GM21723 (cell line): ENCODE results near the gene HRG.
"Not testable (repeated sequence)": the region's sequence is repeated elsewhere in the genome, so short reads cannot be mapped to it uniquely, and the experiment has no call there.

Source experiments
- ATAC-seq: cut with Tn5 transposase; IDR thresholded peaks from one replicate; pipeline ENCODE4 v1.9.1; 2021; ENCODE audit warnings: mild to moderate bottlenecking, moderate library complexity; ENCODE audit not compliant: unreplicated experiment

Gene HRG, protein sequence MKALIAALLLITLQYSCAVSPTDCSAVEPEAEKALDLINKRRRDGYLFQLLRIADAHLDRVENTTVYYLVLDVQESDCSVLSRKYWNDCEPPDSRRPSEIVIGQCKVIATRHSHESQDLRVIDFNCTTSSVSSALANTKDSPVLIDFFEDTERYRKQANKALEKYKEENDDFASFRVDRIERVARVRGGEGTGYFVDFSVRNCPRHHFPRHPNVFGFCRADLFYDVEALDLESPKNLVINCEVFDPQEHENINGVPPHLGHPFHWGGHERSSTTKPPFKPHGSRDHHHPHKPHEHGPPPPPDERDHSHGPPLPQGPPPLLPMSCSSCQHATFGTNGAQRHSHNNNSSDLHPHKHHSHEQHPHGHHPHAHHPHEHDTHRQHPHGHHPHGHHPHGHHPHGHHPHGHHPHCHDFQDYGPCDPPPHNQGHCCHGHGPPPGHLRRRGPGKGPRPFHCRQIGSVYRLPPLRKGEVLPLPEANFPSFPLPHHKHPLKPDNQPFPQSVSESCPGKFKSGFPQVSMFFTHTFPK

DNA sequence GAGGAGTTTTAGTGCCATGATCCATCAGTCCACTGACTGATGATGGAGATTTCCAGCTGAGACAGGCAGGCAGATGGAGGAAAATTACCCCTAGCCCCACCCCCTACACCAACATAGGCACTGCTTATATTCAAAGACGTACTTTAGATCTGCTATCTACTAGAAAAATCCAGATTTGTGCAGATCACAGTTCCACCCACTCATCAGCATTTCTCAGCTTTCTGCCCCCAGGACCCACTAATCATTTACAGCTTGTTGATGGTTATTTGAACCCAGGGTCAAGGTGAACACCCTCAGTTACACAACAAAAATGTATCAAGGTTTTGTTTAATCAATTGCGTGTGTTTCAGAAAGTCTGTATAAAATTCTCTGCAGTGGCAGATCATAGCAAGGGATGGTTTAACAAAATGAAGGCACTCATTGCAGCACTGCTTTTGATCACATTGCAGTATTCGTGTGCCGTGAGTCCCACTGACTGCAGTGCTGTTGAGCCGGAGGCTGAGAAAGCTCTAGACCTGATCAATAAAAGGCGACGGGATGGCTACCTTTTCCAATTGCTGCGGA is at the start of gene HRG:
Gene HRG (plus strand): TSS at position 390 of the 564 bp plus-strand sequence. CDS start 18 bp downstream, at position 408.
- ATAC-seq: no peak

DNA sequence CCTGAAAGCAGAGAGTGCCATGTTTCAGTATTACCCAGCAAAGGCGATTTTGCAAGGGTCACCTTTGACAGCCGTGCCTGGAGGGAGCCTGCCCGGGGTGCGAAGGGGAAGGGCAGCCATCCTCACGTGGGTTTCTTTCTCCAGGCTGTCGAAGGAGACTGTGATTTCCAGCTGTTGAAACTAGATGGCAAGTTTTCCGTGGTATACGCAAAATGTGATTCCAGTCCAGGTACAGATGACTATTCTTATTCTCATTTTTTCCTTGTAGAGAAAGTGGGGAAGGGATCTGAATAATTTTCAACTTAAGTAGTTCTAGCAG is 49.6 kb upstream of the HRG start:
- no peak for ATAC-seq

DNA sequence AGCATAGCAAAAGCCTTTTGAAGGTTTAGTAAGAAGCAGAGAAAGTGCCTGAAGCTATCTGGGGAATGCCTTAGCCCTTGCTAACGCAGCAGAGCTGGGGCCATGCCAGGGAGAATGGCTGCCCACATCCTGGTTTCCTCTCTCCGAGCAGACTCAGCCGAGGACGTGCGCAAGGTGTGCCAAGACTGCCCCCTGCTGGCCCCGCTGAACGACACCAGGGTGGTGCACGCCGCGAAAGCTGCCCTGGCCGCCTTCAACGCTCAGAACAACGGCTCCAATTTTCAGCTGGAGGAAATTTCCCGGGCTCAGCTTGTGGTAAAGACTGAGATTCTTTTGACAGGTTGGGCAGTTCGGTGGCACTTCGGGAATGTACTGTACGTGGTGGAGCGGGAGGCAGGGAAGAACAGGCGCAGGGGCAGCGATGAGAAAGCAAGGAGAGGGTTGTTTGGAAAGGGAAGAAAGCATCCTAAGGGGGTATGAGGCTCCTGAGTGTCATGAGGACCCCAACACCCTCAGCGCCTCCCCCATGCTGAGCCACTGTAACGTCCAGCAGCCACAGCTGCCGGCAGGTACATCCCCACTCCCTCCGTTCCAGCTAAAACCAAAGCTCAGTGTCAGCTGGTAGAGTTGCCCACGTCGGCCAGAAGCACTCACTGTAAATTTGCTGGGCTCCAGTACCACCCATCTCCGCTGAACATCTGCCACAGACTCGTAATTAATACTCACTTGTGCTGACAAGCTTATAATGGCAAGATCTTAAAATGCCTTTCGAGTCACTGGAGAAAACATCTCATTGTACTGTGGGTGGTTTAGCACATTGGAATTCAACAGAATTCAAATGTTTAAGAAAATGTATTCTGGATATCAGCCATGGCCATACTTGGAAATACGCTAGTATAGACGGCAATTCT is 48.5 kb upstream of the HRG start:
- peak; percentile 95 for ATAC-seq

DNA sequence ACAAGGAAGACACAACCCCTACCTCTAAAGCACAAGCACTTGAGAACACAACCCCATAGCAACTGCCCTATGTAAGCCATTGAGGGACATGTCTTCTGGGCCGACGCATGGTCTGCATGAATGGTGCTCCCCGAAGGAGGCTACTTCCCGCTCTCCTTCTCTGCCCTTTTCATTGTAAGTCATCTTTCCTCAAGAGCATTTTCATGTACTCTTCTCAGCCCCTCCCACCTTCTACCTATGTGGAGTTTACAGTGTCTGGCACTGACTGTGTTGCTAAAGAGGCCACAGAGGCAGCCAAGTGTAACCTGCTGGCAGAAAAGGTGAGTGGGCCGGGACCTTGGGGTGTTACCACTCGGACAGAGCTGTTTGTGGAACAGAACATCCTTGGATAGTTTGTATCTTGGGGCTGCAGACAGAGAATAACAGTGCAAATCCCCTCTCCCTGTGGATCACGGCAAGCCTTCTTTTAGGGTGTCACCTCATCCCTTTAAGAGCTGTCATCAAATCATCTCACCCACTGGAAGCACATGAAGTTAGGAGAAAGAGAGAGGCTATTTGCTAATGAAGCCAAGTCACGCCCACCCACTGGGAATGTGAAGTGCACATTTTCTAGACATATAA is 47.4 kb upstream of the HRG start:
- ATAC-seq: no peak

DNA sequence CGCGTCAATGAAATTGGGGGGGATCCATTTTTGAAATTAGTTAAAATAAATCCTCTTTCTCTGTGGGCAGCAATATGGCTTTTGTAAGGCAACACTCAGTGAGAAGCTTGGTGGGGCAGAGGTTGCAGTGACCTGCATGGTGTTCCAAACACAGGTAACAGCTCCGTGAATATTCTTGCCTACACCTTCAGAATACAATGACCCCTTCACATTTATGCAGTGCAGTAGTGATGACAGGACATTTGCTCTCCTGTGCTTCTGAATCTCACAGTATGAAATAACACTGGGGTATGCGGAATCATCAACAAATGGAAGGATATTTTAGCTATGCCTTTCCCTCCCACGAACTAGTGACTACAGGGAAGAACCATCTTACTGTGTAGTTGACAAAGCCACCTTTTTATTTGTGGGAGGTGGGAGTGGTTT is 46.0 kb upstream of the HRG start:
- ATAC-seq: no peak

DNA sequence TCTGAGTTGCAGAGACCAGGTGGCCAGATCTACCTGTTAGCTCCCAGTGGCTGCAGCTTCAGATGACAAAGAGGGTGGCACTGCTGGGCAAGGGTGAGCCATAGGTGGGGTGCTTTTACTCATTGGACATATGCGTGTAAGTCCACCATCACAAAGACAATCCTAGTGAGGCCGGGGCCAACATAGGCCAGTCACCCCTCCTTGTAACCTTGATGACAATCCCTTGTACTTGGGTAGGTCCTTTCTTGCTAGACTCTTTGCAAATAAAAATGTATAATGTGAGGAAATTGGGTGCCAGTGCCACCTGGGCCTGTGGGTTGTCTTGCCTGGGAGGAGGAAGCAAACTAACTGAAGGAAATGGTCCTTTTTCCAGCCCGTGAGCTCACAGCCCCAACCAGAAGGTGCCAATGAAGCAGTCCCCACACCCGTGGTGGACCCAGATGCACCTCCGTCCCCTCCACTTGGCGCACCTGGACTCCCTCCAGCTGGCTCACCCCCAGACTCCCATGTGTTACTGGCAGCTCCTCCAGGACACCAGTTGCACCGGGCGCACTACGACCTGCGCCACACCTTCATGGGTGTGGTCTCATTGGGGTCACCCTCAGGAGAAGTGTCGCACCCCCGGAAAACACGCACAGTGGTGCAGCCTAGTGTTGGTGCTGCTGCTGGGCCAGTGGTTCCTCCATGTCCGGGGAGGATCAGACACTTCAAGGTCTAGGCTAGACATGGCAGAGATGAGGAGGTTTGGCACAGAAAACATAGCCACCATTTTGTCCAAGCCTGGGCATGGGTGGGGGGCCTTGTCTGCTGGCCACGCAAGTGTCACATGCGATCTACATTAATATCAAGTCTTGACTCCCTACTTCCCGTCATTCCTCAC is 45.4 kb upstream of the HRG start:
- ATAC-seq: no peak

DNA sequence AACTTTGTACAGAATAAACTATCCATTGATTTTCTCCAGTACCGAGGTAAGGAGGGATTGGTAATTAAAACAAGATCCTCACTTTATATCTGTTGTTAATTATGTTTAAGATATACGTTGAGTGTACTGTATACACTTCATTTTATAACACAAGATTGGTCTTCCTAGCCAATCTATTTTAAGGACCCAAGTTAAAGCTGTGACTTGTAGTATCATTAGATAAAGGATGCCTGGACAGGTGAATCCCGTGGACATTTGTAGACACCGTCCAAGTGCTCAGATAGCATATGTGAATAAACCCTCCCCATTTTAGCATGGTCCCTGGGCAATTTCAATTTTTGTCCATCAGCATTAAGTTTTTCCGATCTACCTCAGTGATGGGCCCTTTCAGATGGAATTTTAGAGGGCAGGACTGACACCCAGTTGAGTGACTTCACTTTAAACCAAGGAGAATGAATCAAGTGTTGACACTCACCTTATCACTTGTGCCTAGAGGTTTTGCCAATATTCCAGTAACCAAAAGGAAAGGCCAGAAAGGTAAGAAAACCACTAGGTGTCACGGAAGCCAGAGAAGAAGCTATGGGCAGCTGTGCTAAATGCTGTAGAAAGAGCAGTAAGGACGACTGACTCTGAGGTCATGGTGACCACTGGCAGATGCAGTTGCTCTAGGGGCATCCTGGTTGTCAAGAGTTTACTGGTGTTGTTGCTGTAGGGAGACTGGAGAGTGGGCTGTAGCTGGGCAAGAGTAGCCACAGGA is 43.7 kb upstream of the HRG start:
- ATAC-seq: no peak

DNA sequence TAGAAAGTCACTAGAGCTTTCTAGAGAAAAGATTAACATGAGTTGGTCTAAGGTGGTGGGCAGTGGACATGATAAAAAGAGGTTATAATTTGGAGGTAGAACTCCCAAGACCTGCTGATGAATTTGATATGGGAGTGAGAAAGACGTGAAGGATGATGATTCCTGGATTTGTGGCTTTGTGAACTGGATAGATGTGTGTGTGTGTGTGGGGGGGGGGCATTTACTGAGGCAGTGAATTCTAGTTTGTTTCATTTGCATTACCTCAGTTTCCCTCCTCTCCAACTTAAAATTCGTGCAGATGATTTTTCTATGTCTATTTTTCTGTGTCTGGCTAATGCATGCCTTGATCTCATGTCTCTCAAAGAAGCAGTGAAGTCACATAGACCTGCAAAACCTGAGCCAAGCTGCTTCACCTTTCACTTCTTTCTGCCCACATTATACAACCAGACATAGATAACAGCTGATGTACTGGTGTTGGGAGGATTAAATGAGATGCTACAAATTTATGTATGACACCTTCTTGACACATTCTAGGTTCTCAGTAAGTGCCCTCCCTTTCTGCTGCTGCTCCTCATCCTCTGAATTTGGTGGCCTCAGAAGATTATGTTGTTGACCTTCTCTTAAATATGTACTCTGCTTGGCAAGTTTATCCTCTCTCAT is 43.0 kb upstream of the HRG start:
- no peak for ATAC-seq

DNA sequence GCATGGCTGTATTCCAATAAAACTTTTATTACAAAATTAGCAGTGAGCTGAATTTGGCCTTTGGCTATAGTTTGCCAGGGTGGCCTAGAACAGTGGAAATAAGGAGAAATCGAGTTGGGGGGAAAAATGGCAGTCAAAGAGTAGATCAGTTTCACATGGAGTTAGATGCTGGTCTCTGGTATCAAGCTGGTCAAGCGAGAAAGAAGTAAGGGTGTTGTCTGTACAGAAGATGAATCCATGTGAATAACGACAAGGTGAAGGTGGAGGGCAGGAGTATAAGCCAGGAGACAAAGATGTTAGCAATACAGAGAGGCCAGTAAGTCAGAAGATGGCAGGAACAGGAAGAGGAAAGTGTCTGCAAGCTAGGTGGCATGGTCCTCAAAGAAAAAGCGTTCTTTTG is 41.2 kb upstream of the HRG start:
- no peak for ATAC-seq

DNA sequence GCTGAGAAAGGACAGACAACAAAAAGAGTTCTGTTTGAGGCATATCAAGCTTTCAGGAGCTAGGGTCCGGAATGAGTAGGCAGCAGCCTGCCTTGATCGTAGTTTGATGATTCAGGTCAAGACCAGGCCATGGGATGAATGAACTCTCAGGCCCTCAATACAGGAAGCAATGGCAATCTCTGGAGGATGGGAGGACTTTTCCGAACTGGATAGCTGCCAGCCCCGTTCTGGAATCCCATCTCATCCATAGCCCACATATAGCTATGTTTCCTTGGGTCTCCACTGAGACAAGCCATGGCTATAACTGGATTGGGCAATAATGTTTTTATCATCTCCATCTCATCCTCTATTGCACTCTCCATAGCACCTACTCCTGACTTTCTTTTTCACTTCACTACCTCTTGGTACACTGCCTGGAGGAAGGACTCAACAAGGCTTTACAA is 40.2 kb upstream of the HRG start:
- no peak for ATAC-seq

DNA sequence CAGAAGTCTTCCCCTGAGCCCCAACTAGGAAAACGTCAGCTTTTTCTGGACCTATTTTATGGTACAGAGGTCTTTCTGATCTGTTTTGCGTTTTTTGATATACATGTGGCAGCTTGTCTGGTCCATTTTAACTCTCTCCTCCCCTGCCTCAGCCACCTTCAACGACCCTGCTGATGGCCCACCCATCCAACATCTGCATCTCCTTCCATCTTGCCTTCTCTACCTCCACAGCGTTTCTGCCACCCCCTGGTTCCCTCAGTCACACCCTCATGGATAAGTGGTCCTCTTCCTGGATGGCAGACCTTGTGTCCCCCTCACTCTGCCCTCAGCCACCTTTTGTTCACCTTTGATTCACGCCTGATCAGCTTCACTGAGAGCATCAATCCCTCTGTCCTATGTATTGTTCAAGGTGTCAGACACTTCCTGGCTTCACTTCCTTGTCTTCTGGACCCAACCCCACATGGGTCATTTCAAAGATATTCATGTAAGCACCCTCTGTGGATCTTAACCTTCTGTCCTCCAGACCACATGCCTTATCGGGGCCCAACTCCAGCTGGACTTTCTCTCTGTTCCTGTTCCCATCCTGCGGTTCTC is 39.5 kb upstream of the HRG start:
- no peak for ATAC-seq

DNA sequence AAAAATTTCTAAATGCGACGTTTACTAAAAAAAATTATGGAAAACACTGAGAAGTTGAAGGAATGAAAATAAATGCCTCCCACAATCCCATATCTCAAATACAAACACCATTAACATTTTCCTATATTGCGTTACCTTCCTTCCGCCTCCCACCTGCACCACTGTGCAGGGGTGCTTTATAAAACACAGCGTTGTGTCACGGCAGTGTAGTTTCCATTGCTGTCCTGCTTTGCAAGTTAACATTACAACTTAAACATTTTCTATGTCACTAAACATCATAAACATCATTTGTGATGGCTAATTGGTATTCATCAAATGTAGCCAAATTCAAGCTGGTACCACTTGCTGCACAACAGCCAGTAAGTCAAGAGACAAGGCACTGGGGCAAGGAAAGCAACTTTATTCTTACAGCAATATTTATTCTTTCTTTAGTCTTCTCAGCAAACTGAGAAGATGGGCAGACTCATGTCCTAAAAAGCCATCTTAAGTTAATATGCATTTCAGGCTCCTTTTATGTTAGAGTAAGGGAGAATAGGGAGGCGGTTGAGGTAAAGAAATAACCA is 37.9 kb upstream of the HRG start:
- ATAC-seq: no peak

DNA sequence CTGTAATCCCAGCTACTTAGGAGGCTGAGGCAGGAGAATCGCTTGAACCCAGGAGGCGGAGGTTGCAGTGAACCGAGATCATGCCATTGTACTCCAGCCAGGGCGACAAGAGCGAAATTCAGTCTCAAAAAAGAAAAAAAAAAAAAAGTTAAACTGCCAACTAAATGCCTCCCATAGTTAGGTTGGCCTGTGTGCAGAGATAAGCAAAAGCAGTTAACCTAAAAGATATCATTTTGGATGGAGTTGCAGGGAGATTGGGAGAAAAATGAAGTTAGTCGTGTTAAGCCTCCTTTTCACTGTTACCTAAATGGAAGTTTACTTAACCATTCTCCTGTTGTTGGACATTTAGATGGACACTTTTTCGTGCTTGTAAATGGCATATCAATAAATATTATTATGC is 37.1 kb upstream of the HRG start:
- no peak for ATAC-seq

DNA sequence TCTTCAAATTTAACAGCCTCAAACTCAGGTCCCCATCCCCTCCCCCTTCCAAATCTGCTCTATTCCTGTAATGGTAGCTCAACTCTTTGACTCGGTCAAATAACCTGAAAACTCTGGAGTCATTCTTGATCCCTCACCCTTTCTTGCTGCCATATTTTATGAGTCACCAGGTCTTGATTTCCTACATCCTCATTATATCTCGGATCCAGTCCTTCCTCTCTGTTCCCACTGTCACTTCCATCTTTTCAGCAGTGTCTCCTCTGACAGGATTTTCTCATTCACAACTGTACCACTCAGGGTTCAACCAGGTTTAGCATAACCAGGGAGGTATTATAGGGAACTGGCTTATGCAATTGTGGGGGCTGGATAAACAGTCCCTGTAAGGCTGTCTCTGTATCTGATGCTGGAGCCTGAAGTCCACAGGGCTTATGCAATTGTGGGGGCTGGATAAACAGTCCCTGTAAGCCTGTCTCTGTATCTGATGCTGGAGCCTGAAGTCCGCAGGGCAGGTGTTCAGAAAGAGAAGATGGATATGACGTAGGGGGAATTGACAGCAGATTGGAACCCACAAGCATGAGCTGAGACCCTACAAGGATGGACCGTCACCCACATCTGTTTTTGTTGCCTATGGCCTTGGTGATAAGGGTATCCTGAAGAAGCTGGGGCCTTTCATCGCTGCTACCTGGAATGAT is 34.7 kb upstream of the HRG start:
- ATAC-seq: no peak

DNA sequence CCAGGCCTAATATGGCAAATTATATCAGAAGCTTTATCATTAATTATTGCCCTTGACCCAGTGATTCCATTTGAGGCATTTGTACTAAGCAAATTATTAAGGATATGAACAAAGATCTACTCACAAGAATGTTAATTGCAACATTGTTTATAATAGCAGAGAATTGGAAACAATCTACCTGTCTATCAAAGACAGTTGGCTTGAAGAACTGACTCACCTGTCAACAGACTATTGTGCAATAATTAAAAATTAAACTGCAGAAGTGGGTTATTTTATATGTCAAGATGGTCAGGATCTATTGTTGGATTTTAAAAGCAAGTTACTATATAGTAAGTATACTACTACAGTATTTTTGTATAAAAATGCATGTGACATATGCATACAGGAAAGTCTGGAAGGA is 32.3 kb upstream of the HRG start:
- no peak for ATAC-seq

DNA sequence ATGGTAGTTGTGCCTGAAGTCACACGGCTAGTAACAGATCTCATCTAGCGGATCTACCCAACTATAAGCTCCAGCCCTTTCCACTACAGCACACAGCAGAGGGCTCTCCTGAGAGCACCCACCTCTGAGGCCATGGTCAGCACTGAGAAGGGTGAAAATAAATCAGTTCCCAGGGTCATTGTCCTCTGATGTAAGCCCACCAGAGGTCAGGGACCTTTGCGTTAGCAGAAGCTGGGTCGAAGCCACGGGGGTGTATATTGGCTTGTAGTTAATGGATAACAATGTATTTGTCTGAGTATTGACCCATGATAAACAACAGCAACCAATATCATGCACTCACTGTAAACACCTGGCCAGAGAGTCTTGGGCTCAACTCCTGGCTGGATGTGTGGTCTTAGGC is 31.6 kb upstream of the HRG start:
- not testable (repeated sequence) for ATAC-seq

DNA sequence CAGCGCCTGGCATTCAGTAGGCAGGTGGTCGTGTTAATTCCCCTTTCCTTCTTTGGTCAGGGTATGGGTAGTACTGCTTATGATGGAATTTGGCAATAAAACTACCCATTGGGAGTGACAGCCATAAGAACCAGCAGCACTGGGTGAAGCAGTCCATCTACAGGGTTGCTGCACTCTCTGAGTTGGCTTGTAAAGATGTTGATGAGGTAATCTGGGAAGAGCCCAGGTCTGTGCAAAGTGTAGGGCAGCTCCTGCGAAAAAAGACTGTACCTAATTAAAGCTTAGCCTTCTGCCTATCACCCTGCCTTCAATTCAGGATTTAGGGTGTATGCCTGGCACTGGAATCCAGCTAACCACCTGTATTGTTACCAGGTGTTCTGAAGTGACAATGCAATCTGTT is 30.3 kb upstream of the HRG start:
- ATAC-seq: no peak

DNA sequence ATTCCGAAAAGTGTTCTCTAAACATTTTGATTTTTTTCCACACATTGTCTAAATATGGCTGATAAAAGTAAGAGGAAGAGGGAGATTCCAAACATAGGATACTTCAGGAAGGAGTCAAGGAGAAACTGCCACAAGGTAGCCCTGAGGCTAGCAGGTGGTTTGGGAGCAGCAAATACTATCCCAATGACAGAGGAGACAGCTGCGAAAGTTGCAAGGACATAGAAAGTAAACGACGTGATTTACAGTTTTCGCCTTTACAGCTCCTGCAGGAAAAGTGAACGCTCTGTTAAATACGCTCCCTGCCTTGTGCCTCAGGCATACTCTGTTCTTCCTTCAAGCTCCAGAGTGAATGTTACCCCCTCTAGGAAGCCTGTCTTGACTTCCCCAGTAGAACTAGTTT is 29.3 kb upstream of the HRG start:
- ATAC-seq: no peak
